GM12892 (cell line): ENCODE results near the gene UBN2.

Experiments
- POLR2A ChIP-seq: IDR thresholded peaks from 2 replicates; pipeline ENCODE4 v1.6.1; 2011; ENCODE audit warnings: low read depth, low read length, control low read depth
- TAF1 ChIP-seq: IDR thresholded peaks from 2 replicates; pipeline ENCODE4 v1.6.1; 2011; ENCODE audit warnings: low read depth, mild to moderate bottlenecking, control low read depth, low read length, borderline replicate concordance

DNA sequence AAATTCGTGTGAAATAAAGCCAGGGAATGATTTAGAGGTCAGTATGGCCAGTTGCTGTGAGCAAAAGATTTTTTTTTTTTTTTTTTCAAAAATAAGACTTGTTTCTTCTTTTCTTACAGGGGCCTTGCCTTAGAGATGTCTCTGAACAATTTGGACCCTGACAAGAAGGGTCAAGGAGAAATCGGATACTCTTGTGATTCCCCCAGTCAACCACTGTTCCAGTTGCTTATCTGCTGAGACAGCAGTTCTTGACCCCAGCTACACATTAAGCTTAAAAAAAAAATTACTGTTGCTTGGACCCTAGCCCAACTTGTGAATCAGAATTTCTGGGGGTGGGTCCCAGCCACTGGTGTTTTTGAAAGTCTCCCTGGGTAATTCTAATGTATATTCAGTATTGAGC lies 98.1 kb downstream of the UBN2 start:
- TF ChIP-seq TAF1 (no peak), POLR2A (no peak)
